SK-N-SH treated with all-trans-retinoic acid at 6 μM for 48 hours (cell line): ENCODE data around the gene TES.

Source experiments
- ATAC-seq: fragments of 200-7000 bp; cut with Tn5 transposase; 3 replicates; pipeline ENCODE4 v1.9.1; 2020; ENCODE audit warnings: mild to moderate bottlenecking, moderate library complexity
- ARNTL ChIP-seq: fragments of 450-650 bp; formaldehyde crosslinking; IDR thresholded peaks from 2 replicates; pipeline ENCODE4 v1.5.0; 2020; ENCODE audit warnings: low read depth, mild to moderate bottlenecking, moderate library complexity, borderline replicate concordance
- BACH2 ChIP-seq: fragments of 250-450 bp; sonication (Bioruptor Pico); IDR thresholded peaks from 2 replicates; pipeline ENCODE4 v1.9.0; 2021; ENCODE audit warnings: mild to moderate bottlenecking, borderline replicate concordance
- CREB5 ChIP-seq: fragments of 250-450 bp; sonication (Bioruptor Pico); IDR thresholded peaks from 2 replicates; pipeline ENCODE4 v1.5.1; 2020; ENCODE audit warnings: low read depth, mild to moderate bottlenecking, moderate library complexity
- CSDC2 ChIP-seq: fragments of 250-450 bp; sonication (Bioruptor Pico); IDR thresholded peaks from 2 replicates; pipeline ENCODE4 v1.5.0; 2020; ENCODE audit warnings: mild to moderate bottlenecking, moderate library complexity
- ESRRG ChIP-seq: fragments of 250-450 bp; sonication (Bioruptor Pico); IDR thresholded peaks from 2 replicates; pipeline ENCODE4 v1.6.1; 2021; ENCODE audit warnings: mild to moderate bottlenecking
- GLIS3 ChIP-seq: fragments of 250-450 bp; sonication (Bioruptor Pico); IDR thresholded peaks from 2 replicates; pipeline ENCODE4 v1.5.0; 2020; ENCODE audit warnings: mild to moderate bottlenecking, moderate library complexity
- ISL1 ChIP-seq: fragments of 250-450 bp; sonication (Bioruptor Pico); IDR thresholded peaks from 2 replicates; pipeline ENCODE4 v2.1.2; 2022; ENCODE audit warnings: mild to moderate bottlenecking, moderate library complexity
- OSR1 ChIP-seq: fragments of 250-450 bp; sonication (Bioruptor Pico); IDR thresholded peaks from 2 replicates; pipeline ENCODE4 v1.8.0; 2022; ENCODE audit warnings: moderate library complexity, mild to moderate bottlenecking, inconsistent platforms
- POU6F1 ChIP-seq: fragments of 250-450 bp; sonication (Bioruptor Pico); IDR thresholded peaks from 2 replicates; pipeline ENCODE4 v1.8.0; 2021; ENCODE audit warnings: low read depth, mild to moderate bottlenecking, moderate library complexity, borderline replicate concordance
- PPARA ChIP-seq: fragments of 250-450 bp; sonication (Bioruptor Pico); IDR thresholded peaks from 2 replicates; pipeline ENCODE4 v1.5.0; 2020; ENCODE audit warnings: mild to moderate bottlenecking, borderline replicate concordance
- RARB ChIP-seq: fragments of 250-450 bp; sonication (Bioruptor Pico); IDR thresholded peaks from 2 replicates; pipeline ENCODE4 v1.8.0; 2021; ENCODE audit warnings: mild to moderate bottlenecking, moderate library complexity
- SNAI2 ChIP-seq: fragments of 250-450 bp; sonication (Bioruptor Pico); IDR thresholded peaks from 2 replicates; pipeline ENCODE4 v1.5.0; 2020; ENCODE audit warnings: mild to moderate bottlenecking, moderate library complexity
- TCF4 ChIP-seq: fragments of 250-450 bp; sonication (Bioruptor Pico); IDR thresholded peaks from 2 replicates; pipeline ENCODE4 v1.8.0; 2021; ENCODE audit warnings: mild to moderate bottlenecking, moderate library complexity, borderline replicate concordance
- TOX ChIP-seq: fragments of 250-450 bp; sonication (Bioruptor Pico); IDR thresholded peaks from 2 replicates; pipeline ENCODE4 v1.8.0; 2021; ENCODE audit warnings: mild to moderate bottlenecking, moderate library complexity, borderline replicate concordance
- TSHZ2 ChIP-seq: fragments of 250-450 bp; sonication (Bioruptor Pico); IDR thresholded peaks from 2 replicates; pipeline ENCODE4 v1.5.0; 2020; ENCODE audit warnings: mild to moderate bottlenecking, moderate library complexity
- ZC3H10 ChIP-seq: fragments of 250-450 bp; sonication (Bioruptor Pico); IDR thresholded peaks from 2 replicates; pipeline ENCODE4 v1.5.1; 2021; ENCODE audit warnings: mild to moderate bottlenecking, moderate library complexity
- ZFP3 ChIP-seq: fragments of 250-450 bp; sonication (Bioruptor Pico); IDR thresholded peaks from 2 replicates; pipeline ENCODE4 v1.5.0; 2020; ENCODE audit warnings: mild to moderate bottlenecking, moderate library complexity
- ZFP30 ChIP-seq: fragments of 450-650 bp; formaldehyde crosslinking; IDR thresholded peaks from 2 replicates; pipeline ENCODE4 v1.5.0; 2022; ENCODE audit warnings: mild to moderate bottlenecking, moderate library complexity
- ZNF565 ChIP-seq: fragments of 450-650 bp; formaldehyde crosslinking; conservative IDR thresholded peaks from 2 replicates; pipeline ENCODE4 v1.5.0; 2020; ENCODE audit warnings: low read depth, mild to moderate bottlenecking, moderate library complexity
- ZNF70 ChIP-seq: fragments of 450-650 bp; formaldehyde crosslinking; IDR thresholded peaks from 2 replicates; pipeline ENCODE4 v1.5.0; 2020; ENCODE audit warnings: mild to moderate bottlenecking, moderate library complexity
- ZNF8 ChIP-seq: fragments of 450-650 bp; formaldehyde crosslinking; IDR thresholded peaks from 2 replicates; pipeline ENCODE4 v1.5.0; 2020; ENCODE audit warnings: mild to moderate bottlenecking, moderate library complexity
- TF ChIP-seq, protein P1 (sequence below): fragments of 250-450 bp; sonication (Bioruptor Pico); IDR thresholded peaks from 2 replicates; pipeline ENCODE4 v1.8.0; 2020; ENCODE audit warnings: mild to moderate bottlenecking, moderate library complexity, borderline replicate concordance
- TF ChIP-seq, protein P2 (sequence below): fragments of 250-450 bp; sonication (Bioruptor Pico); IDR thresholded peaks from 2 replicates; pipeline ENCODE4 v1.5.1; 2021; ENCODE audit warnings: mild to moderate bottlenecking, moderate library complexity

Gene TES

DNA sequence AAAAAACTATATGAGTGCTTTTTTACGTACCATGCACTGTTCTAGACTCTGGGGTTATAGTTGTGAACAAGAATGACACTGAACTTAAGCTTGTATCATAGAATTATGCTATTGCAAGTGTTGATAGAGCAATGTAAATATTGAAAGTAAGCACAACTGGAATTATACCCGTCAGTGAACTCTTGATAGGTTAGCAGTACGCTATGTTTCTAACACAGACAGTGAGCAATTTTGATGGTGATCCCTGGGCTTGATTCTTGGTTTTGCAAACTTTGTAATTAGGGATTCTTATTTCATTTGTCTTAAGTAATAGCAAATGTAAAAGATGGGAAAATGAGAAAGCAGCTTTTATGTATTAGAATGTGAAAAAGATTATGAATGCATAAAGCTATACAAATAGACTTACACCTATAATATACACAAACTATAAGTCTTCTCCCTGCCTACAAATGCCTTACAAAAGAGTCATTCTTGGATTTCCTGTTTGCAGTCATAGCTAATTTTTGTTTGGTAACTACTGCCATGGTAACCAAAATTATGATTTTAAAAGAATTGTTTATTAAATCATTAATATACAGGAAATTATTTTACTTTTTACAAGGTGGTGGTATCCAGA is 6.7 kb downstream of the TES start:
- ATAC-seq, result no peak
- no peak for TF ChIP-seq ISL1 (CRISPR knock-in tag)
- TF ChIP-seq POU6F1, result no peak
- TF ChIP-seq ESRRG, result no peak
- TF ChIP-seq BACH2 (CRISPR knock-in tag), result no peak
- TF ChIP-seq, protein P1, sequence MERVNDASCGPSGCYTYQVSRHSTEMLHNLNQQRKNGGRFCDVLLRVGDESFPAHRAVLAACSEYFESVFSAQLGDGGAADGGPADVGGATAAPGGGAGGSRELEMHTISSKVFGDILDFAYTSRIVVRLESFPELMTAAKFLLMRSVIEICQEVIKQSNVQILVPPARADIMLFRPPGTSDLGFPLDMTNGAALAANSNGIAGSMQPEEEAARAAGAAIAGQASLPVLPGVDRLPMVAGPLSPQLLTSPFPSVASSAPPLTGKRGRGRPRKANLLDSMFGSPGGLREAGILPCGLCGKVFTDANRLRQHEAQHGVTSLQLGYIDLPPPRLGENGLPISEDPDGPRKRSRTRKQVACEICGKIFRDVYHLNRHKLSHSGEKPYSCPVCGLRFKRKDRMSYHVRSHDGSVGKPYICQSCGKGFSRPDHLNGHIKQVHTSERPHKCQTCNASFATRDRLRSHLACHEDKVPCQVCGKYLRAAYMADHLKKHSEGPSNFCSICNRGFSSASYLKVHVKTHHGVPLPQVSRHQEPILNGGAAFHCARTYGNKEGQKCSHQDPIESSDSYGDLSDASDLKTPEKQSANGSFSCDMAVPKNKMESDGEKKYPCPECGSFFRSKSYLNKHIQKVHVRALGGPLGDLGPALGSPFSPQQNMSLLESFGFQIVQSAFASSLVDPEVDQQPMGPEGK (CRISPR knock-in tag), result no peak
- TF ChIP-seq TCF4 (CRISPR knock-in tag), result no peak
- TF ChIP-seq ZNF8 (CRISPR knock-in tag), result no peak
- no peak for TF ChIP-seq ZFP30 (CRISPR knock-in tag)
- no peak for TF ChIP-seq ZNF565 (CRISPR knock-in tag)
- TF ChIP-seq, all 23 proteins: peak for 0

- TF ChIP-seq ZNF70 (CRISPR knock-in tag) (no peak), GLIS3 (CRISPR knock-in tag) (peak; percentile 99), PPARA (no peak), TSHZ2 (CRISPR knock-in tag) (peak; percentile 100), SNAI2 (peak; percentile 24; the same call in 1 of the 2 replicates), OSR1 (CRISPR knock-in tag) (no peak), CREB5 (CRISPR knock-in tag) (peak; percentile 95), ZFP30 (CRISPR knock-in tag) (0 out of 2 replicates have a peak, but pooled peaks have one; percentile 5), POU6F1 (peak; percentile 86; the same call in 1 of the 2 replicates), ESRRG (peak; percentile 97), BACH2 (CRISPR knock-in tag) (no peak), ISL1 (CRISPR knock-in tag) (peak; percentile 100), RARB (no peak), CSDC2 (CRISPR knock-in tag) (peak; percentile 93; the same call in 1 of the 2 replicates), TOX (CRISPR knock-in tag) (peak; percentile 70; the same call in 1 of the 2 replicates), ZNF565 (CRISPR knock-in tag) (peak; percentile 84; the same call in 1 of the 2 replicates), ZNF8 (CRISPR knock-in tag) (peak; percentile 57; the same call in 1 of the 2 replicates), ARNTL (CRISPR knock-in tag) (no peak), TCF4 (CRISPR knock-in tag) (peak; percentile 92), ZFP3 (peak; percentile 86), ZC3H10 (CRISPR knock-in tag) (no peak)
- TF ChIP-seq, protein P1 (CRISPR knock-in tag), result peak; percentile 91
- TF ChIP-seq, protein P2, sequence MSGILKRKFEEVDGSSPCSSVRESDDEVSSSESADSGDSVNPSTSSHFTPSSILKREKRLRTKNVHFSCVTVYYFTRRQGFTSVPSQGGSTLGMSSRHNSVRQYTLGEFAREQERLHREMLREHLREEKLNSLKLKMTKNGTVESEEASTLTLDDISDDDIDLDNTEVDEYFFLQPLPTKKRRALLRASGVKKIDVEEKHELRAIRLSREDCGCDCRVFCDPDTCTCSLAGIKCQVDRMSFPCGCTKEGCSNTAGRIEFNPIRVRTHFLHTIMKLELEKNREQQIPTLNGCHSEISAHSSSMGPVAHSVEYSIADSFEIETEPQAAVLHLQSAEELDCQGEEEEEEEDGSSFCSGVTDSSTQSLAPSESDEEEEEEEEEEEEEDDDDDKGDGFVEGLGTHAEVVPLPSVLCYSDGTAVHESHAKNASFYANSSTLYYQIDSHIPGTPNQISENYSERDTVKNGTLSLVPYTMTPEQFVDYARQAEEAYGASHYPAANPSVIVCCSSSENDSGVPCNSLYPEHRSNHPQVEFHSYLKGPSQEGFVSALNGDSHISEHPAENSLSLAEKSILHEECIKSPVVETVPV (CRISPR knock-in tag), result peak; percentile 92
- ATAC-seq, result peak; percentile 84
Observed at GRCh38 chr7:116218051-116218645, 7.8 kb downstream of the TES start.
